WTC11 (cell line): ENCODE measurements around the gene TSEN15. TPM values are rescaled to one million over a fixed set of nuclear protein-coding genes. Genes with fewer than 3 reads are reported as not detected.

Experiments used
- ATAC-seq: fragments of 200-7000 bp; cut with Tn5 transposase; 2 replicates; pipeline ENCODE4 v1.10.0; 2021; ENCODE audit warnings: mild to moderate bottlenecking, moderate library complexity
- CTCF ChIA-PET: fragments of 300-600 bp; sonication (Branson Sonifier 250); formaldehyde crosslinking; loops from one replicate; lab custom pipeline; 2021; ENCODE audit warnings: antibody characterized with exemption; lab: Charles Lee
- POLR2A ChIA-PET: fragments of 350-600 bp; sonication (Branson Sonifier 250); formaldehyde crosslinking; loops from one replicate; lab custom pipeline; 2021; ENCODE audit warnings: antibody characterized with exemption; lab: Charles Lee
- DNase-seq: peaks from one replicate; pipeline ENCODE4 v3.0.0; 2021; ENCODE audit warnings: low spot score
- H3K27ac Mint-ChIP-seq: 2 replicates; pipeline ENCODE4 v1.8.0; 2021; ENCODE audit warnings: mixed read lengths
- H3K27me3 Mint-ChIP-seq: 2 replicates; pipeline ENCODE4 v1.8.0; 2021; ENCODE audit warnings: low read depth, mild to moderate bottlenecking, moderate library complexity, mixed read lengths
- H3K36me3 Mint-ChIP-seq: 2 replicates; pipeline ENCODE4 v1.8.0; 2021; ENCODE audit warnings: mixed read lengths
- H3K4me1 Mint-ChIP-seq: 2 replicates; pipeline ENCODE4 v1.8.0; 2022; ENCODE audit warnings: mixed read lengths
- H3K4me3 Mint-ChIP-seq: 2 replicates; pipeline ENCODE4 v1.8.0; 2021; ENCODE audit warnings: mild to moderate bottlenecking, moderate library complexity, mixed read lengths
- H3K9me3 Mint-ChIP-seq: 2 replicates; pipeline ENCODE4 v1.8.0; 2021; ENCODE audit warnings: mixed read lengths
- AR ChIP-seq: fragments of 250-450 bp; sonication (Bioruptor Pico); IDR thresholded peaks from 2 replicates; pipeline ENCODE4 v1.9.0; 2021; ENCODE audit warnings: mild to moderate bottlenecking
- ATF3 ChIP-seq: sonication (generic); formaldehyde crosslinking; conservative IDR thresholded peaks from 2 replicates; pipeline ENCODE4 v1.8.1; 2022; ENCODE audit warnings: mild to moderate bottlenecking, missing genetic modification reagents
- CREM ChIP-seq: sonication (generic); formaldehyde crosslinking; IDR thresholded peaks from 2 replicates; pipeline ENCODE4 v1.8.1; 2022; ENCODE audit warnings: mild to moderate bottlenecking, missing genetic modification reagents, moderate library complexity
- E2F1 ChIP-seq: sonication (generic); formaldehyde crosslinking; IDR thresholded peaks from 2 replicates; pipeline ENCODE4 v1.8.0; 2022; ENCODE audit warnings: mild to moderate bottlenecking, missing genetic modification reagents
- ELF4 ChIP-seq: sonication (generic); formaldehyde crosslinking; IDR thresholded peaks from 2 replicates; pipeline ENCODE4 v1.8.1; 2022; ENCODE audit warnings: low read depth, mild to moderate bottlenecking, moderate library complexity, missing genetic modification reagents
- ERG ChIP-seq: fragments of 250-450 bp; sonication (Bioruptor Pico); IDR thresholded peaks from 2 replicates; pipeline ENCODE4 v1.8.0; 2021; ENCODE audit warnings: mild to moderate bottlenecking
- ETV6 ChIP-seq: sonication (generic); formaldehyde crosslinking; IDR thresholded peaks from 2 replicates; pipeline ENCODE4 v1.8.1; 2022; ENCODE audit warnings: mild to moderate bottlenecking, missing genetic modification reagents
- GABPB1 ChIP-seq: sonication (generic); formaldehyde crosslinking; IDR thresholded peaks from 2 replicates; pipeline ENCODE4 v1.8.1; 2023; ENCODE audit warnings: mild to moderate bottlenecking, missing genetic modification reagents
- IRF2 ChIP-seq: sonication (generic); formaldehyde crosslinking; IDR thresholded peaks from 2 replicates; pipeline ENCODE4 v1.8.0; 2022; ENCODE audit warnings: low read depth, missing genetic modification reagents, borderline replicate concordance
- JAZF1 ChIP-seq: fragments of 250-450 bp; sonication (Bioruptor Pico); IDR thresholded peaks from 2 replicates; pipeline ENCODE4 v1.9.0; 2021; ENCODE audit warnings: moderate library complexity, mild to moderate bottlenecking, inconsistent platforms
- KAT7 ChIP-seq: sonication (generic); formaldehyde crosslinking; IDR thresholded peaks from 2 replicates; pipeline ENCODE4 v1.8.1; 2023; ENCODE audit warnings: missing genetic modification reagents, mild to moderate bottlenecking, borderline replicate concordance
- OVOL2 ChIP-seq: fragments of 250-450 bp; sonication (Bioruptor Pico); IDR thresholded peaks from 2 replicates; pipeline ENCODE4 v1.9.0; 2021; ENCODE audit warnings: mild to moderate bottlenecking, borderline replicate concordance
- PREB ChIP-seq: sonication (generic); formaldehyde crosslinking; IDR thresholded peaks from 2 replicates; pipeline ENCODE4 v1.8.1; 2022; ENCODE audit warnings: mild to moderate bottlenecking, missing genetic modification reagents, moderate library complexity, borderline replicate concordance
- SMAD3 ChIP-seq: sonication (generic); formaldehyde crosslinking; IDR thresholded peaks from 2 replicates; pipeline ENCODE4 v1.8.0; 2022; ENCODE audit warnings: missing genetic modification reagents, mild to moderate bottlenecking, borderline replicate concordance
- SP1 ChIP-seq: sonication (generic); formaldehyde crosslinking; conservative IDR thresholded peaks from 2 replicates; pipeline ENCODE4 v1.8.1; 2022; ENCODE audit warnings: missing genetic modification reagents
- STAT6 ChIP-seq: sonication (generic); formaldehyde crosslinking; conservative IDR thresholded peaks from 2 replicates; pipeline ENCODE4 v1.8.1; 2023; ENCODE audit warnings: mild to moderate bottlenecking, low read depth, missing genetic modification reagents, moderate library complexity
- ZBTB43 ChIP-seq: sonication (generic); formaldehyde crosslinking; IDR thresholded peaks from 2 replicates; pipeline ENCODE4 v1.8.1; 2023; ENCODE audit warnings: mild to moderate bottlenecking, missing genetic modification reagents
- ZNF121 ChIP-seq: sonication (generic); formaldehyde crosslinking; IDR thresholded peaks from 2 replicates; pipeline ENCODE4 v1.8.0; 2023; ENCODE audit warnings: missing genetic modification reagents
- total RNA-seq: library from RNA; stranded (reverse); gene quantifications from 3 replicates; pipeline ENCODE4 v1.2.3, GENCODE V29; 2021

TSEN15 gene
- total RNA-seq, 1 experiment from 2014 or later, result 23.8 TPM

GRCh38 chr1:184028854-184029623 lies 22.5 kb upstream of the TSEN15 start:
- Mint-ChIP-seq H3K27me3 (peaks cover 67% of the 10 kb centered on the region), H3K36me3 (no peaks in the 10 kb centered on the region)
- TF ChIP-seq E2F1 (CRISPR knock-in tag), result no peak
- TF ChIP-seq, all 79 proteins: peak for 0
- Mint-ChIP-seq H3K27ac (no peak overlapping the region), H3K4me3 (no peak overlapping the region), H3K4me1 (peaks cover 23% of the 10 kb centered on the region), H3K9me3 (no peaks in the 10 kb centered on the region)
- no peak for ATAC-seq
- ChIA-PET CTCF (no interaction called here), POLR2A (no interaction called here)
- DNase-seq, result no peak

- DNase-seq (no peak), ATAC-seq (no peak)
- H3K27me3 Mint-ChIP-seq, result peaks cover 67% of the 10 kb centered on the region
- H3K27ac Mint-ChIP-seq, result no peak overlapping the region
- CTCF ChIA-PET, result no interaction called here
- no peaks in the 10 kb centered on the region for H3K9me3 Mint-ChIP-seq
- TF ChIP-seq KAT7 (CRISPR knock-in tag) (no peak), ELF4 (no peak), PREB (CRISPR knock-in tag) (no peak), ERG (no peak), IRF2 (CRISPR knock-in tag) (no peak), ATF3 (CRISPR knock-in tag) (no peak), ETV6 (CRISPR knock-in tag) (no peak)
- peaks cover 13% of the 10 kb centered on the region for H3K4me1 Mint-ChIP-seq
- no peak overlapping the region for H3K4me3 Mint-ChIP-seq
- no peaks in the 10 kb centered on the region for H3K36me3 Mint-ChIP-seq
- POLR2A ChIA-PET, result no interaction called here
Measured at GRCh38 chr1:184030433-184031091, 21.0 kb upstream of the TSEN15 start.

GRCh38 chr1:184031092-184031408 lies 20.5 kb upstream of the TSEN15 start:
- TF ChIP-seq ZBTB43 (no peak), JAZF1 (CRISPR knock-in tag) (no peak), SMAD3 (CRISPR knock-in tag) (no peak), SP1 (CRISPR knock-in tag) (no peak), OVOL2 (no peak), STAT6 (CRISPR knock-in tag) (no peak), ZNF121 (CRISPR knock-in tag) (no peak), GABPB1 (CRISPR knock-in tag) (no peak), AR (CRISPR knock-in tag) (no peak), CREM (CRISPR knock-in tag) (no peak), ATF3 (CRISPR knock-in tag) (no peak)
- ATAC-seq (no peak), DNase-seq (no peak)
- ChIA-PET POLR2A (no interaction called here), CTCF (no interaction called here)
- peaks cover 13% of the 10 kb centered on the region for H3K4me1 Mint-ChIP-seq
- H3K27me3 Mint-ChIP-seq, result peaks cover 67% of the 10 kb centered on the region
- H3K4me3 Mint-ChIP-seq, result no peak overlapping the region
- H3K36me3 Mint-ChIP-seq, result no peaks in the 10 kb centered on the region
- H3K27ac Mint-ChIP-seq, result no peak overlapping the region
- H3K9me3 Mint-ChIP-seq, result no peaks in the 10 kb centered on the region
